Stimulated activated effector memory CD8-positive, alpha-beta T cell treated with anti-CD3 and anti-CD28 coated beads, Interleukin-12 subunit alpha, Interleukin-12 subunit beta, amount 100 ng/mL, for 72 hours (primary cell): ENCODE measurements around the gene NRXN2.

Source experiments
- ATAC-seq: fragments of 150-1000 bp; cut with Tn5 transposase; 2 replicates; pipeline ENCODE4 v1.10.0; 2021
- DNase-seq, 2 donors: peaks; one replicate each; pipeline ENCODE4 v3.0.0; 2021 to 2022; ENCODE audit warnings: low spot score in 2 of 2
- H3K27ac Mint-ChIP-seq: one replicate; pipeline ENCODE4 v1.8.0; 2022; ENCODE audit warnings: mild to moderate bottlenecking, mixed read lengths
- H3K36me3 Mint-ChIP-seq: one replicate; pipeline ENCODE4 v1.8.0; 2022; ENCODE audit warnings: mild to moderate bottlenecking, mixed read lengths
- H3K4me1 Mint-ChIP-seq: one replicate; pipeline ENCODE4 v1.8.0; 2022; ENCODE audit warnings: mixed read lengths
- H3K4me3 Mint-ChIP-seq: one replicate; pipeline ENCODE4 v1.8.0; 2022; ENCODE audit warnings: mild to moderate bottlenecking, mixed read lengths
- H3K9me3 Mint-ChIP-seq: one replicate; pipeline ENCODE4 v1.8.0; 2022; ENCODE audit warnings: mixed read lengths

NRXN2 gene

DNA sequence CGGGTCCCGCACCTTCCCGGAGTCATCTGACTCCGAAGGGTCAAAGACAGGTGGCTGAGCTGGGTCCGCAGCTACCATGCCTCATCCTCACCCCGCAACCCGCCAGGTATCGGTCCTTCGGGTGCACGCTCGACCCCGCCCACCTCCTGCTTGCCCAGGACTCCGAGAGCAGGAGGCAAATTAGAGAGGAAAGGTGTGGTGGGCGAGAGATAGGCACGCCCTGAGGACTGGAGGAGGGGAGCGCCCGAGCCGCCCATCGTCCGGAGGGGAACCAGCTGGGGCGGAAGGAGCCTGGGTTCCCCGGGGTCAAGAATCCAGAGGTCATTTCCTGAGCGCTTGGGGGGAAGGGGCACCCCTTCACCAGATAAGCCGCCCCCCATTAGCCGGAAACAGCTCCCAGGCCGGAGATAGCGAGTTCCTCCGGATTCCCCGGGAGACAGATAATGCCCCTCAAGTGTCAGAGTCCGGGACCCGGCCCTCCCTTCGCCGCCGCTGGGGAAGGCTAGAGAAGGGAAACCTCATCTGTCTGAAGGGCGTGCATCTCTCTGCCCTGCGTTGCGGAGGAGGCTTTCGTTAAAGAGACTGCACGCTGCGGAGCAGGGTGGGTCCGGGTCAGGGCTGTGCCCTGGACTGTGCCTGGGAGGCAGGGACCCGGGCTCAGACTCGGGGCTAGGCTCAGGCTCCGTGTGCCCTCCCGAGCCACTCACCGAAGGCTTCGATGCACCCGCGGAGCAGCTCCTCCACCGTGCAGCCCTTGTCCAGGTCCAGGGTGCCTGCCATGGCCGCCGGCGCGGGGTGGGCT is 19.3 kb upstream of the NRXN2 start:
- Mint-ChIP-seq H3K27ac (peak overlapping the region; percentile 83), H3K9me3 (no peaks in the 10 kb centered on the region), H3K36me3 (peaks cover 32% of the 10 kb centered on the region), H3K4me3 (peak overlapping the region; percentile 92), H3K4me1 (peaks cover 47% of the 10 kb centered on the region)
- DNase-seq (no peak), ATAC-seq (peak; percentile 39)

DNA sequence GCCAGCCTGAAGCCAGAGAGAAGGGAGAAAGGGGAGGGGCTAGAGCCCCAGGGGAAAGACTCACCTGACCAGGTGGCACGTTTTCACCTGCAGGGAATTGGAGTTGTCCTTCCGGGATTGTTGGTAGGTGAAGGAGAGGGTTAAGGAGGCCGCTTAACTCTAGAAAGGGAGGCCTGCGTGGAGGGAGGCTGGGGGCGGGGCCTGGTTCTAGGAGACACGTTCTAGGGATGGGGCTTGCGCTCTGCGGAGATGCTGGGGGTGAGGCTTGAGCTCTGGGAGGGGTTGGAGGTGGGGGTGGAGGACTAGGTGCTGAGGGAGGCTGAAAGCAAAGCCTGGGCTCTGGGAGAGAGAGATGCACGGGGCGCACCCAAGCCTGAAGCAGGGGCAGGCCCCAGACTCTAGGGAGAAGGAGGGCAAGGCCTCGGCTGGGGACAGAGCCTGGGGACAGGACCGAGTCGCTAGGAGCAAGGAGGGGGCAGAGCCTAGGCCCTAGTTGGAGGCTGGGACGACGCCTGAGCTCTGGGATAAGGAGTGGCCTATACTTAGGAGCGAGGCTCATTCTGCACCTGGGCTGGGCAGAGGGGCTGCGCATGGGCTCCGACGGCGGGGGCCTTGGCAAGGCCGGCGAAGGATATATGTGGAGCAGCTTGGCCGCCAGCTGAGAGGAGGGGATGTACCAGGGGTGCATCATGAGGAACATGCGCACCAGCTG is 18.5 kb upstream of the NRXN2 start:
- no peak for ATAC-seq
- peak overlapping the region; percentile 83 for H3K27ac Mint-ChIP-seq
- H3K36me3 Mint-ChIP-seq, result peaks cover 35% of the 10 kb centered on the region

DNA sequence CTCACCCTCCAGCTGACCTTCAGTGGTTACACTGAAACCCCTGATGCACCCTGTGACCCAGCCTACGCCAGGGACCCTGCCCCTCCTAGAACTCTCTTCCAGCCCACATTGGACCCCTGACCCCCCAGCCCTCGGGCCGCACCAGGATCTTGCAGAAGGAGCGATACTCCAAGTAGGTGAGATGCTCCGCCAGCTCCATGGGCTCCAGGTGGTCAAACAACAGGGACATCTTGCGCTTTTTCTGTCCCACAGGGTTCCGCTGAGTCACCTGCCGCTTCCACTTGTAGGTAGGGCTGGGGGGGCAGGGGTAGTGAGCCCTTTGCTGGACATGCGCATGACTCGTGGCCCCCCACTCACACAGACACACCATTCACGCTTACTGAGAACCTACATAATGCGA is 16.9 kb upstream of the NRXN2 start:
- peaks cover 34% of the 10 kb centered on the region for H3K36me3 Mint-ChIP-seq
- no peak overlapping the region for H3K4me3 Mint-ChIP-seq
- ATAC-seq (no peak), DNase-seq (no peak)
- H3K4me1 Mint-ChIP-seq, result peaks cover 41% of the 10 kb centered on the region
- H3K9me3 Mint-ChIP-seq, result no peaks in the 10 kb centered on the region
- H3K27ac Mint-ChIP-seq, result peak overlapping the region; percentile 83

More for the DNA sequence above, 18.5 kb upstream of the NRXN2 start:
- Mint-ChIP-seq H3K4me1 (peaks cover 47% of the 10 kb centered on the region), H3K4me3 (peak overlapping the region; percentile 92), H3K9me3 (no peaks in the 10 kb centered on the region)
- no peak for DNase-seq

DNA sequence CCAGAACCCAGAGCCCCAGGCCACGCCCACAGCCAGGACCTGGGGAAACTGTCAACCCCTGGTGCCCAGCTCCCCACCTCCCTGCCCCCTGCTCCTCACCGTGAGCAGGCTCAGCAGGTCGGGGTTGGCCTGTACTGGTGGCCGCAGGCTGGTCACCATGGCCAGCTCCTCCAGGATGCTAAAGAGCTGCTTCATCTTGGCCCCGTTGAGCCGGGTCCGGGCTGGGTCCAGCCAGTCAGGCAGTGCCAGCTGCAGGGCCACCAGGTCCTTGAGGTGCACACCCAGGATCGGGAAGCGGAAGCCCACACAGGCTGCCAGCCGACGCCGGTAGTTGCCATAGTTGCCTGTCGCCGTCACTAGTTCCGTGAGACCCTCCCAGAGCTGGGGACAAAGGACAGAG is 13.7 kb upstream of the NRXN2 start:
- no peak overlapping the region for H3K4me3 Mint-ChIP-seq

DNA sequence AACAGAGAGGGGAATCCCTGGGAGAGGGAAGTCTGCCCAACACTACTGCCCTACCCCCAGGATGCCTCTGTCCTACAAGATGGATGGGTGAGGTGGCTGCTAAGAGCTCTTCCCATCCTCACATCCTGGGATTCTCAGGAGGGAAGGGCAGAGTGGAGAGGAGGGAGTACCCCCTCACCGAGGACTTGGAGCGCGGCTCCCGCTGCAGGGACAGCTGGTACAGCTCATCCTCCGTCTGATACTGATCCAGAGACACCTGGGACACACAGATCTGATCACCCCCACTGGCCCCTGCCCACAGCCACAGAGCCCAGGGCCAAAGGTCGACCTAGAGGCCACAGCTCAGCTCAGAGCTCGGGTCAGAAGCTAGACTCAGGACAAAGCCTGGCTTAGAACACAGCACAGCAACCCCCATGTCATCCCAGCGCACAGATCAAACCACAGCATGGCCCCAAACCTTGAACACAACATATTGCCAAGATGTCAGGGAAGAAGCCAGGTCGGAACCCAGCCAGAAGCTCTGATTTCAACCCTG is 12.8 kb upstream of the NRXN2 start:
- H3K36me3 Mint-ChIP-seq, result peaks cover 61% of the 10 kb centered on the region
- H3K27ac Mint-ChIP-seq, result peak overlapping the region; percentile 84
- no peak for ATAC-seq
- DNase-seq, result no peak
- H3K4me3 Mint-ChIP-seq, result no peak overlapping the region
- H3K4me1 Mint-ChIP-seq, result peaks cover 15% of the 10 kb centered on the region
- H3K9me3 Mint-ChIP-seq, result no peaks in the 10 kb centered on the region

More for the DNA sequence above, 13.7 kb upstream of the NRXN2 start:
- H3K27ac Mint-ChIP-seq, result peak overlapping the region; percentile 84
- ATAC-seq (no peak), DNase-seq (no peak)
- peaks cover 22% of the 10 kb centered on the region for H3K4me1 Mint-ChIP-seq
- no peaks in the 10 kb centered on the region for H3K9me3 Mint-ChIP-seq
- H3K36me3 Mint-ChIP-seq, result peaks cover 53% of the 10 kb centered on the region

DNA sequence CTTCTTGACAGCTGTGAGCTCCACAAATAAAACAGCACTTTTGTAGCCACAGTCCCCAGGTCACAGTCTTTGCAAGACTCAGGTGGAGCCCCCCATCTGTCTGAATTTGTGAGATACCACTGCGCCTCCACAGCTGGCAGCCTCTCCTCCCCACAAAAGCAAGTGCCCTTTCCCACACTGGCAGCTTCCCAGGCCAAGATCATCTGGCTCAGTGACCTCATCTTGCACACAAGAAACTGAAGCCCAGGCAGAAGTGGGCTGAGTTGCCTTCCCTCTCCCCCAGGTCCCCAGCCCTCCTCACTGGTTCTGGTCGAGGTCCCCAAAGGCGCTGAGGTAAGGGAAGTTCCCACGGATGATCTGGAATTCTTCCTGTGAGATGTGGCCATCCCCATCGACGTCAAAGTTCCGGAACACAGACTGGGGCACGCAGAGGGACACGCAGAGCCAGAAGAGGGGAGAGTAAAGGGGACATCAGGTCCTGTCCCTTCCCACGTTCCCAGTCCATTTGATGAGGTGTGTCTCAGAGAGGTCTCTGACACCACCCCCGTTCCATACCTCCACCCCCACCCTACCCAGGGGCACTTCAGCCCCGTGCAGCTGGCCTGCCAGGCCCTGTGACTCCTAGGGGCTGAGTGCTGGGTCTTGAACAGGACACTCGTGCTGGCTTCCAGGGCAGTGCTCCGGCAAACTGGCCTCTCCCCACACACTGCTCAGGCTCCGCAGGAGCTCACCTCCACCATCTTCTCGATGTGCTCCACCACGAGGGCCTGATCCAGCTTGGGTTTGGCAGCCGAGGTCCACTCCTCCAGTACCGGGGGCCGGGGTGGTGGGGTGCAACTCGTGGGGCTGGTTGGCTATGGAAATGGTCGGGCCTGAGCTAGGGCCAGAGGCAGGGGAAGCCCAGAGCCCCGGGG is 12.1 kb upstream of the NRXN2 start:
- H3K27ac Mint-ChIP-seq, result peak overlapping the region; percentile 17

DNA sequence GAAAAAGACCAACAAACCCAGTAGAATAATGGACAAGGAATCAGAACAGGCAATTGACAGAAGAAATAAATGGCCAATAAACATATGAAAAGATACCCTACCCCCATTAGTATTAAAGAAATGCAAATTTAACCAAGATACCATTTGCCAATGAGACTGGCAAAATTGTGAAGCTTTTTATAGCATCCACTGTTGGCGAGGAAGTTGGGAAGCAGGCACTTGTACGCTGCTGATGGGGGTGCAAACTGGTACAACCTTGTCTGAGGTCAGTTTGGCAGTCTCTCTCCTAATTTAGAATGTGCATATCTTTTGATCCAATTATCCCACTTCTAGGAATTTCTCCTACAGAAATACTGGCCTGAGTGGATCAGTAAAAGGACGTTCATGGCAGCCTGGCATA is 8.6 kb upstream of the NRXN2 start:
- ATAC-seq, result no peak
- H3K9me3 Mint-ChIP-seq, result no peaks in the 10 kb centered on the region
- H3K36me3 Mint-ChIP-seq, result peaks cover 70% of the 10 kb centered on the region
- H3K27ac Mint-ChIP-seq, result peak overlapping the region; percentile 45
- H3K4me1 Mint-ChIP-seq, result peaks cover 8% of the 10 kb centered on the region
- DNase-seq, result no peak
- H3K4me3 Mint-ChIP-seq, result no peak overlapping the region

More for the DNA sequence above, 12.1 kb upstream of the NRXN2 start:
- Mint-ChIP-seq H3K4me3 (no peak overlapping the region), H3K9me3 (no peaks in the 10 kb centered on the region), H3K36me3 (peaks cover 58% of the 10 kb centered on the region), H3K4me1 (peaks cover 8% of the 10 kb centered on the region)
- DNase-seq (no peak), ATAC-seq (no peak)

DNA sequence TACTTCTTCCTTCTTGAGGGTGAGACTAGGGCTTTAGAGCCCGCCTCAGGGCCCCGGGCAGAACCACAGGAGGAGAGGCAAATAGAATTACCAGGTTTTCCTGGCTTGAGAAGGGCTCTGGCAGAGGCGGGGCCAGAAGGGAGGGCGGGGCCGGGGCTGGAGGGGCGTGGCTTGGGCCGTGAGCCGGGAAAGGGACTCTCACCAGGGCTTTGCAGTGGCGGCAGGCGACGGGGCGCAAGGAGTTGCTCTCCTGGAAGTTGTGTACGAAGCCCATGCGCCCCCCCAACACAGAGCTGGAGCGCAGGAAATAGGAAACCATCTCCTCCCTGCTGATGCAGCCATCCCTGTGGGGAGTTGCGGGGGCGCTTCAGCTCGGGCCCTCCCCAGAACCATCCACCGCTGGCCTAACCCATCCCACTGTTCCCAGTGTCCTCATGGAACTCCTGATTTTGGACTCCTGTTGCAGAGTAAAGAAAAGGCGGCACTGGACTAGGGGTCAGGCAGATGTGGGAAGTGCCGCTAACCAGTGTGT is 6.9 kb upstream of the NRXN2 start:
- ATAC-seq (no peak), DNase-seq (no peak)
- H3K36me3 Mint-ChIP-seq, result peaks cover 66% of the 10 kb centered on the region

DNA sequence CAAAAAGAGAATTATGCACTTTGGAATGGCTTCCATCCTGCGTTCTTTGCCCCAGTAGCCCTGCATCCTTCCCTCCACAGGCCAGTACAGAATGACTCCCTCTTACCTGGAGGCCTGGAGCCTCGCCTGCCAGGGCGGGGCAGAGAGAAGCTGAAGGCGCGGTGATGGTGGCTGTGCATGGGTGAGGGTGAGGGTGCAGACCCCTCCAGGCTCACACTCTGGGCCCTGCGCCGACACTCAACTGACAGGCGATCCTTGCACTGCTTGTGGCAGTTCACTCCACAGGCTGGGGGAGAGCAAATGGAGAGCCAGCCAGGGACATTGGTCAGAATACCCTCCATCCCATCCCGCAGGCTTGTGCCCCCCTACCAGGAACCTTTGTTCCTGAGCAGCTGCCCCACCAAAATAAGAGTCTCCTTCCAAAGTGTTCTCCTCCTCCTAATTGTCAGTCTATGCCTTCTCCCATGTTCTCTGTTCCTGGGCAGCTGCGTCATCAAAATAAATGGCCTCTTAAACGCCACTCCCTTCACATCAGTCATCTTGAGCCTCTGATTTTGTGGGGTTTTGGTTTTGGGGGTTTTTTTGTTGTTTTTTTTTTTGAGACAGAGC is 5.9 kb upstream of the NRXN2 start:
- DNase-seq, result no peak
- Mint-ChIP-seq H3K4me1 (peaks cover 10% of the 10 kb centered on the region), H3K27ac (no peak overlapping the region), H3K36me3 (peaks cover 59% of the 10 kb centered on the region), H3K4me3 (no peak overlapping the region), H3K9me3 (no peaks in the 10 kb centered on the region)
- ATAC-seq, result no peak

More for the DNA sequence above, 6.9 kb upstream of the NRXN2 start:
- Mint-ChIP-seq H3K9me3 (no peaks in the 10 kb centered on the region), H3K27ac (no peak overlapping the region), H3K4me3 (no peak overlapping the region), H3K4me1 (peaks cover 6% of the 10 kb centered on the region)

DNA sequence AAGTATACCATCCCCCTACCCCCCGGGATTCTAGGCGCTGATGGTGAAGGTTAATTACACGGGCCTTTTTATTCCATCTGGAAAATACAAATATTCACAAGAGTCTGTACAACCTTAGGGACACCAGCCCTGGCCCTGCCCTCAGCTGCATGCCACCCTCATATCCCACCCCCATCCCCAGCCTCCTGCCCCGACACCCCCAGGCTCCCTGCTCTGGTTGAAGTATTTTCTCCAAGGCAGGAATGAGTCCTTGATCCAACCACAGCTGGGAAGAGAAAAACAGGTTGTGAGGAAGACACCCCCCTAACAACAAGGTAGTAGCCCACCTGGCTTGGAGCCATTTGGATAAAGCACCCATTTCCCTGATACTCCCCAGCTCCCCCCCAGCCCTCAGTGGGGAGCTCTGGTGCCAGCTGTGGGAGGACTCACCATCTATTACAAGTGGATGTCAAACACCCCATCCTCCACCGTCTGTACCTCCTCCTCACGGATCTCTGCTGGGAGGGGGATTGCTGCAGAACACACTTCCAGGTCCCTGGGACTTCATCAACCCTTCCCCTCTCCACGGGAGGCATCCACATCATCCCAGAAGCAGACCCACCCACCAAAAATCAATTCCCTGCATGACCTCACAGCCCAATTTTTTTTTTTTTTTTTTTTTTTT is 4.0 kb upstream of the NRXN2 start:
- Mint-ChIP-seq H3K4me3 (no peak overlapping the region), H3K36me3 (peaks cover 41% of the 10 kb centered on the region), H3K9me3 (no peaks in the 10 kb centered on the region), H3K4me1 (peaks cover 16% of the 10 kb centered on the region), H3K27ac (no peak overlapping the region)
- ATAC-seq (no peak), DNase-seq (no peak)

DNA sequence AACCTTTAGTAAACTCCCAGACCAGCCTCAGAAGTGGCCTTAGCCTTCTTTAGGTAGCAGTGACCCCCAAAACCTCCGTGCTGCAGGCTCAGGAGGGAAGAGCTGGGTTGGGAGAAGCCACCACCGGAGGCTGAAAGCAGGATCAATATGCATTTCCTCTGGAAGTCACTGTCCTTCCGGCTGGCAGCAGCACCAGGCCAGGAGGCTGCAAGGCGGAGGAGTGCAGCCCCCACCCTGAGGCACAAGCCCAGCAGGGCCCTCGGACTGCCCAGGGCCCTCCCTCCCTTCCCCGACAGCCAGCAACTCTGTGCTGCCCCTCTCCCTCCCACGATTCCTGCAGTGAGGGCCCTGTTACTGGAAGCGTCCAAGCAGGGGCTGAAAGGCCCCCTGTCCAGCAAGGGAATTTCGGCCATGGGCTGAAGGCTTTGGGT is 3.2 kb upstream of the NRXN2 start:
- Mint-ChIP-seq H3K27ac (no peak overlapping the region), H3K36me3 (peaks cover 34% of the 10 kb centered on the region), H3K4me3 (no peak overlapping the region), H3K9me3 (no peaks in the 10 kb centered on the region), H3K4me1 (peaks cover 16% of the 10 kb centered on the region)
- DNase-seq, result no peak
- ATAC-seq, result no peak

DNA sequence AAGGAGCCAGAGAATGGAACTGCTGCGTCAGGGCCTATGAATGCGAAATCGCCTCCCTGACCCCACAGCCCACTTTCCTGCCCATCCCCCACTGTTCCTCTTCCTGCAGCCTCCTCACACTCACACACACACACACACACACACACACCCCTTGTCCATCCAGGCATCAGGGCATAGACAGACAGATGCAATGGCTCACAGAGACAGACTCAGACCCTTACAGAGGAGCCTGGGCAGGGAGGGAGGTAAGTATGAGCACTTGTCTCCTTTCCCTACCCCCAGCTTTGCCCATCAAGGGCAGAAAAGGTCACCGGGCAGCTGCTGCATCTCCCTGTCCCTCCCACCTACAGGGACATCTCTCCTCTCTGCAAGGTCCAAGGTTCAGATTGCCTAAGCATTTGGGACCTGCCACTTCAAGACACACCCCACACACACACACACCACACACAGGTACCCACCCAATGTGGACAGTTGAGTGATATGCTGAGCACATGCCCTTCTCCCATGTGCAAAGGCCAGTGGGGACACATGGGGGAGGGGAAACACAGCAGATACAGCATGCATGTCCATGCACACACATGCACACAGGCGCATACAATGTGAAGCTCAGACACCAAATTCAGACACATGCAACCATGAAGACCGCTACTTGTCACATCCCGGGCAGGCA is 2.0 kb upstream of the NRXN2 start:
- no peaks in the 10 kb centered on the region for H3K9me3 Mint-ChIP-seq
- DNase-seq, result no peak
- H3K4me3 Mint-ChIP-seq, result no peak overlapping the region
- peaks cover 16% of the 10 kb centered on the region for H3K4me1 Mint-ChIP-seq
- ATAC-seq, result no peak
- H3K36me3 Mint-ChIP-seq, result peaks cover 27% of the 10 kb centered on the region
- H3K27ac Mint-ChIP-seq, result no peak overlapping the region

DNA sequence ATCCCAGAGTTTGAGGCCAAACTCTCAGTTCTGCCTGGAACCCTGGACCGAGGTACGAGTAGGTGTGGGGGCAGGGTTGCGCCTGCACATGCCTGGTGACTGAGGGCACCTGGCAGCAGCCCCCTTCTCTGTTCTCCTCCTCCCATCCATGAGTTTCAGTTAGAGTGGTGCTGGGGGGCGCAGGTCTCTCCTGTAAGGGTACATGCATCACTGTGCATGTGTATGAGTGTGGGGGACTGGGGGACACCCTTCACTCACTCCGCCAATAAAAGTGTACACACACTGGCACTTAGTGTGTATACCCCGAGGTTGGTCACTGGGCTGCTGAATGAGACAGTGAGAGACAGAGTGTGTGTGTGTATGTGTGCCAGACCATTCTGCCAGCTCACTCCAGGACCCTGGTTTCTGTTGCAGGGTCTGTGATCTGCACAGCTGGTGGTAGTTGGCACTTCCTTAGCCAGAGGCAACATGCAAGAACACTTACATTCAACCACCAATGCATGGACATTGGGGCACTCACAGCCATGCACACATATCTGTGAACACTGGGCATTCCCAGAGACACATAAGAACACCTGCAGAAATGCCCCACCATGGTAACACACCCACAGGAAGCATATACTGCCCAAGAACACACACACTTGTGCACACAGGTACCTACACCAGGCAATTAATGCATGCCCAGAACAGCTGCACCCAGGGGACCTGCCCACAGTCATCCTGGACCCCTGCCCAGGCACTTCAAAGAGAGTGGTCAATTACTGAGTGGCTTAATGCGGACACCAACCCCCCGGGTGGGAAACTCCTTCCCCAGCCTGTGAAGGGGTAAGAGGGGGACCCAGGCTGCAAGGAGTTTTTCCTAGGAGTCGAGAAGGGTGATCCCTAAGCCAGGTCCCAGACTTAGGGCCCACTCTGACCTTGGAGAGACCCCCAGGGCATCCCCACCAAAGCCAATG is 1.2 kb upstream of the NRXN2 start:
- DNase-seq (no peak), ATAC-seq (no peak)
- peaks cover 21% of the 10 kb centered on the region for H3K36me3 Mint-ChIP-seq
- H3K27ac Mint-ChIP-seq, result peak overlapping the region; percentile 74
- no peaks in the 10 kb centered on the region for H3K9me3 Mint-ChIP-seq
- peak overlapping the region; percentile 66 for H3K4me3 Mint-ChIP-seq
- H3K4me1 Mint-ChIP-seq, result peaks cover 16% of the 10 kb centered on the region
